GM19023 (cell line): ENCODE measurements around the gene TULP4.
"Not testable (repeated sequence)": the region's sequence is repeated elsewhere in the genome, so short reads cannot be mapped to it uniquely, and the experiment has no call there.

Experiments used
- ATAC-seq: cut with Tn5 transposase; IDR thresholded peaks from one replicate; pipeline ENCODE4 v1.9.1; 2021; ENCODE audit warnings: mild to moderate bottlenecking, moderate library complexity; ENCODE audit not compliant: unreplicated experiment

The TULP4 gene

DNA sequence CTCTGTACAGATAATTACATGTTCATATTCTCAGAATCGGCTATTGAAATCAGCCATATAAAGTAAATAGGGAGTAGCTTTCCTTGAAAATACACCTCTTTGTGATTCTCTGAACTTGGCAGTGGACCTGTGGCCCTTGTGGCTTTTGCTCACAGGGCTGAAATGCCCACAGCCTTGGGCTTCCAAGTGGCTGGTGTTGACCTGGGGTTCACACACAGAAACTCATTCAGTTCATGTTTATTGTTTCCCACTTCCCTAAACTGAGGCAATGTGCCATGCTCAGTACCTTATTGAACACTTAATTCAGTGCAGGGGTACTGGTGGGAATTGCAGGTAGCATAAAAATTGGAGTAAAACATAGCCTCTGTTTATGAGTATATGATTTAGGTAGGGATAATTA is 19.1 kb upstream of the TULP4 start:
- ATAC-seq: no peak

DNA sequence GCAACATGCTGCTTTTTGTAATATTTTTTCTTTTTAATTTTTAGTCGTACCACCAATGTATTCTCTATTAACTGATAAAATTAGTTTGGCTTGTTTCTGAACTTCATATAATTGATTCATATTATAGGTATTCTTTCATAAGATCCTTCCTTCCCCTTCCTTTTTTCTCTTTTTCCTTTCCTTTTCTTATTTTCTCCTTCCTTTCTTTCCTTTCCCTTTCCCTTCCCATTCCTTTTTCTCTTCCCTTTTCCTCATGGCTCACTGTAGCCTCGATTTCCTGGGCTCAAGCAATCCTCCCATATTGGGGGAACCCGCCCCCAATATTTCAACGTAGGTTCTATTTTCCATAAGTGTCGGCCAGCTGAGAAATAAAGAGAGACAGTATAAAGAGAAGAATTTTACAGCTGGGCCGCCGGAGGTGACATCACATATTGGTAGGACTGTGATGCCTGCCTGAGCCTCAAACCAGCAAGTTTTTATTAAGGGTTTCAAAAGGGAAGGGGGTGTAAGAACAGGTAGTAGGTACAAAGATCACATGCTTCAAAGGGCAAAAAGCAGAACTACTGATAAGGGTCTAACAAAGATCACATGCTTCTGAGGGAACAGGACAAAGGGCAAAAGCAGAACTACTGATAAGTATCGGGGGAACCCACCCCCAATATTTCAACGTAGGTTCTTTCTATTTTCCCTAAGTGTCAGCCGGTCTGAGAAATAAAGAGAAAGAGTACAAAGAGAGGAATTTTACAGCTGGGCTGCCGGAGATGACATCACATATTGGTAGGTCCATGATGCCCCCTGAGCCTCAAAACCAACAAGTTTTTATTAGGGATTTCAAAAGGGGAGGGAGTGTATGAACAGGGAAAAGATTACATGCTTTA is 16.1 kb upstream of the TULP4 start:
- not testable (repeated sequence) for ATAC-seq

DNA sequence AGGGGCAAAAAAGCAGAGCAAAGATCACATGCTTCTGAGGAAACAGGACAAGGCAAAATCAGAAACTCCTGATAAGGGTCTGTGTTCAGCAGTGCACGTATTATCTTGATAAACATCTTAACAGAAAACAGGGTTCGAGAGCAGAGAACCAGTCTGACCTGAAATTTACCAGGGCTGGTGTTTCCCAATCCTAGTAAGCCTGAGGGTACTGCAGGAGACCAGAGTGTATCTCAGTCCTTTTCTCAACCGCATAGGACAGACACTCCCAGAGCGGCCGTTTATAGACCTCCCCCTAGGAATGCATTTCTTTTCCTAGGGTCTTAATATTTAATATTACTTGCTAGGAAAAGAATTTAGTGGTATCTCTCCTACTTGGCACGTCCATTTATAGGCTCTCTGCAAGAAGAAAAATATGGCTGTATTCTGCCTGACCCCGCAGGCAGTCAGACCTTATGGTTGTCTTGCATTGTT is 15.4 kb upstream of the TULP4 start:
- ATAC-seq: not testable (repeated sequence)

DNA sequence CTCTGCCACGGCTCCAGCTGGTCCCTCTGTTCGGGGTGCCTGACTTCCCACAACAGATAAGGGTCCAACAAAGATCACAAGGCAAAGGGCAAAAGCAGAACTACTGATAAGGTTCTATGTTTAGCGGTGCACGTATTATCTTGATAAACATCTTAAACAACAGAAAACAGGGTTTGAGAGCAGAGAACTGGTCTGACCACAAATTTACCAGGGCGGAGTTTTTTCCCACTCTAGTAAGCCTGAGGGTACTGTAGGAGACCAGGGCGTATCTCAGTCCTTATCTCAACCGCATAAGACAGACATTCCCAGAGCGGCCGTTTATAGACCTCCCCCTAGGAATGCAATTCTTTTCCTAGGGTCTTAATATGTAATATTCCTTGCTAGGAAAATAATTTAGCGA is 14.6 kb upstream of the TULP4 start:
- ATAC-seq: not testable (repeated sequence)

DNA sequence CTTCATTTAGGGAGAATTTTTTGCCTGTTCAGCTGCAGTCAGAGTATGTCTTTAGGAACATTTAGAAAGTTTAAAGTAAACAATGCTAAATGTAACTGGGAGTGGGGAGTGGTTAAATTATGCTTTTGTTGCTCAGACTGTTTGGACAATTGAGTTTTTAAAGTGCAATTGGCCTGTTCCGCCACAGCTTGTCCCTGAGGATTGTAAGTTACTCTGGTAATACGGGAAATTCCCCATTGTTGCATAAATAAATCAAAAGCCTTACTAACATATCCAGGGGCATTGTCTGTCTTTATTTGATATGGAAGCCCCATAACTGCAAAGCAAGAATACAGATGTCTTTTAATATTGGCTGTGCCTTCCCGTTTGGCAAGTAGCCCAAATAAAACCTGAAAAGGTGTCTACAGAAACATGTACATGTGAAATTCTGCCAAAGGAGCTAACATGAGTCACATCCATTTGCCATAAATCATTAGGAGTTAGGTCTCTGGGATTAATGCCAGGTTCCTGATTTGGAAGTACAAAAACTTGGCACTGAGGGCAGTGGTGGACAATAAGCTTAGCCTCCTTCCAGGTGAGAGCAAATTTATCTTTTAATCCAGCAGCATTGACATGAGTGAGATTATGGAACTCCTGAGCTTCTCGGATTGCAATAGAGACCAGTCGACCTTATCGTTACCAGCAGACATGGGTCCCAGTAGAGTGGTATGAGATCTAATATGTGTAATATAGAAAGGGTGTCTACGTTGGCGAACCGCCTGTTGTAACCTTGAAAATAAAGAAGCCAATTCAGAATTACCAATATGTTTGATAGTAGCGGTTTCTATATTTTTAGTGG is 11.7 kb upstream of the TULP4 start:
- not testable (repeated sequence) for ATAC-seq

DNA sequence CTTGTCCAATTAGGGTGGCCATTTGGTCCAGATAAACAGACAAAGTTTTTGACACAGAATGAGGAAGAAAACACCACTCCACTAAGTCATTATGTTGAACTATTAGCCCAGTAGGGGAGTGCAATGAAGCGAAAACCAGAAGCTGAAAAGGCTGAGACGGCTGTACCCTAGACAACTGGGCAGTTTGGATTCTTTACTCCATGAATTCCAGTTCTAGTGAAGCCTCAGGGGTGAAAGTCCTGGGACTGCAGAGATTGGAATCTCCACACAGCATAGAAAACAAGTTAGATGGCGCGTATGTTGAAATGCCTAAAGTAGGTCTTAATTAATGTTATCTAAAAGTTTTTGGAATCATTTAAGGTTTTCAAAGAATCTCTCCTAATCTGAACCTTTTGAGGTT is 10.7 kb upstream of the TULP4 start:
- not testable (repeated sequence) for ATAC-seq

DNA sequence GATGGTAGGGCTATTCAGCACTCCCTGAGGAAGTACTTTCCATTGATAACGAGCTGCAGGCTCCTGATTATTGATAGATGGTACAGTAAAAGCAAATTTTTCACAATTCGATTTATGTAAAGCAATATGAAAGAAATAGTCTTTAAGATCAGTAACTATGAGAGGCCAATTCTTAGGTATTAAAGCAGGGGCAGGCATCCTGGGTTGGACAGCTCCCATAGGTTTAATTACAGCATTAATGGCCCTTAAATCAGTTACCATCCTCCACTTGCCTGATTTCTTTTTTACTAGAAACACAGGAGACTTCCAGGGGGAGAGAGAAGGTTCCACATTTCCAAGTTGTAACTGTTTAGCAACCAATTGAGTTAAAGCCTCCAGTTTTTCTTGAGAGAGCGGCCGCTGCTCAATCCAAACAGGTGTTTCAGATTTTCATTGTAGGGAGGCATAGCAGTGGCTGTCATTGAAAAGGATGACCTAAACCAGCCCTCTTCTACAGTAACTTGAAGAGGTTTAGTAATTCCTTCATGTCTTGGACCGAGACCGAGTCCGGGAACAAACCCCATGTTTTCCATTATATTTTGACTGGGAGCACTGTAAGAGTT is 10.0 kb upstream of the TULP4 start:
- not testable (repeated sequence) for ATAC-seq

DNA sequence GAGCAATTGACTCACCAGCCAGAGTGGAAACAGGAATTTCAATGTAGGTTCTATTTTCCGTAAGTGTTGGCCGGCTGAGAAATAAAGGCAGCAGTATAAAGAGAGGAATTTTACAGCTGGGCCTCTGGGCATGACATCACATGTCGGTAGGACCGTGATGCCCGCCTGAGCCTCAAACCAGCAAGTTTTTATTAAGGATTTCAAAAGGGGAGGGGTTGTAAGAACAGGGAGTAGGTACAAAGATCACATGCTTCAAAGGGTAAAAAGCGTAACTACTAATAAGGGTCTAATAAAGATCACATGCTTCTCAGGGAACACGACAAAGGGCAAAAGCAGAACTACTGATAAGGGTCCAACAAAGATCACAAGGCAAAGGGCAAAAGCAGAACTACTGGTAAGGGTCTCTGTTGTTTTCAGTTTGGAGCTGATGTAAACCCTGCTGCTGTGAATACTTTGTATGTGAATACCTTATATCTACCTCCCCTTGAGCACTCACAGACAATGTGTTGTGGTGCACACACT is 9.0 kb upstream of the TULP4 start:
- no peak for ATAC-seq

DNA sequence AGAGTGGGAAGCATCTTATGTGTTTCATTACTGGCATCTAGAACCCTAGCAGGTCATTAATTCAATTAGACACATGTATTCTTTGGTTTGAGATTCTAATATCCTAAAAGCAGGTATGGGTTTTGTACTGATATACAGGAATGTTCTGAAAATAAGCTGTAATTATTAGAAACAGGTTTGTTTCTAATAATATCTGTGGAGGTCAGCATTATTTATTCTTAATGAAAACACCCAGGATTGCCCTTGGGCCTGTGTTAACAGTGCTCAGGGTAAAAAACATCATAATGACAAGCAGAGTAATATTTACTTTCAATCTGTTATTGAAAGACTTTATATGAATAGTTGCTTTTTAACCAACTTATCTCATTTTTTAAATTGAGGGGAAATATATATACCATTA is 8.0 kb upstream of the TULP4 start:
- ATAC-seq: no peak

DNA sequence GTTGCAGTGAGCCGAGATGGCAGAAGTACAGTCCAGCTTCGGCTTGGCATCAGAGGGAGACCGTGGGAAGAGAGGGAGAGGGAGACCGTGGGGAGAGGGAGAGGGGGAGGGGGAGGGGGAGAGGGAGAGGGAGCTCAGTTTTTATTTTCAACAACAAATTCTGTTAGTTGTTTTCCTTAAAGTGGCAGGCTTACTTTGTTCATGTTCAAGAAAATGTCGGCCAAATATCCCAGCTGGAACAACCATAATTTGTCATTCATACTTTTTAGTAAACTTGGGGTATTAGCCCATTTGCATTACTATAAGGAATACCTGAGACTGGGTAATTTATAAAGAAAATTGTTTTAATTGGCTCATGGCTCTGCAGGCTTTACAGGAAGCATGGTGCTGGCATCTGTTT is 2.5 kb upstream of the TULP4 start:
- no peak for ATAC-seq

DNA sequence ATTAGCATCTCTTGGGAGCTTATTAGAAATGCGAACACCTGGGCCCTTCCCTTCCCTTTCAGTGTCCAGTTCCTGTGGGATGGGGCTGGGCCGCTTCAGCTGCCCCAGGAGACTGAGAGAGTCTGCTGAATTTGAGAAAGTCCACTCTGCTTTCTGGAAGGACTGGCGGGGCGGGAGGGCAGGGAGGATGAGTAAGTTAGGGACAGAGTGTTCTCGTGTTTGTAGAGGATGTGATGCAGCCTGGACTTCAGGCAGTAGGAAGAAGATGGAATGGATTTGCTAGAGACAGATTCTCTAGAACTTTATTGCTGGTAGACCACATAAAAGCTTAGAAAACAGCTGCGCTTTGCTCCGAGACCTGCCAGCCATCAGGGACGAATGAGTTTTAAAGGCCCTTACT is 1.1 kb upstream of the TULP4 start:
- no peak for ATAC-seq

DNA sequence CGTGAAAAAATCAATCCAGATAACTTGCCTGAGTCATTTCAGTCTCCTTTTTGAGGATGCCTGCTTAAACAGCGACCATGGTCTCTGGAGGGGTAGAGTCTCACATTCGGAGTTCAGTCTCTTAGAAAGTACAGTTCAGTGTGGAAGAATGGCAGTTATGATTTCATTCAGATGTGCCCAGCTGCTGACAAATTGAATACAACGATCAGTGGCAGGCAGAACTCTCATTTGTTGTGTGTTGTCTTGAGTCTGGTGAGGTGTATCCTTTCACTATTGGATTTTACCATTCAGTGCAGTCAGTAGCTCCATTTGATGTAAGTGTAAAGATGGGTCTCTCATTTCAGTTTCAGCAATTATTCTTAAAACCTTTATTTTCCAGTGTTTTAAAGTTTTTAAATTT is 639 bp upstream of the TULP4 start:
- ATAC-seq: no peak

DNA sequence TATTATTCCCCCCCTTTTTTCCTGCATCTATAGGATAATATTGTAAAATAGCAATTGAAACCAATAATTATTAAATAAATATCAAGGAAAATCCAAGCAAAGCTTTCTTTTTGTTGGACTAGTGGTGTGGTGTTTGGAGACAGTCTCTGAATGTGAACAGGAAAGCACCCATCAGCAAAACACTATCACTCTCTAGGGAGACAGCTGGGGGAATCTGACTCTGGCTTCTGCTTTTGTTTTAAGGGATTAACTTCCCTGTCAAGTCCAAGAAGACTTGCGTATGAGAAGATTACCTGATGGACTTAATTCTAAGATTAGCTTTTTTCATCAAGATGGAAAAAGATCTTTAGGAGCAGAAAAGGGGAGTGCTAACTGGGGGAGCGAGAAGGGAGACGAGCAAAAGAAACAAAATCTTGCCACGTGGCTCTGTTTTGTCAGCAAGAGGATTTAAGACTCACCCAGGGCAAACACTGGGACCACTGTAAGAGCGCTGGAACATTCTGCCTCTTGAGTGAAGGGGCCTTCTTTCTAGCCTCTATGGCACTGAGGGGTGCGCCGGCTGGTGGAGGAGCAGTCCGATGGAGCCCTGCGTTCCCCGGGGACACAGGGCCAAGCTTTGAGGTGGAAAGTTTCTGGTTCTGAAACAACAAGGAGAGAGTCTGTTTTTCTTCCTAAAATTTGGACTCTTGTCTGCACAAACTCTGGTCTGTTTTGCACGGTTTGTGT is 570 bp downstream of the TULP4 start:
- no peak for ATAC-seq

DNA sequence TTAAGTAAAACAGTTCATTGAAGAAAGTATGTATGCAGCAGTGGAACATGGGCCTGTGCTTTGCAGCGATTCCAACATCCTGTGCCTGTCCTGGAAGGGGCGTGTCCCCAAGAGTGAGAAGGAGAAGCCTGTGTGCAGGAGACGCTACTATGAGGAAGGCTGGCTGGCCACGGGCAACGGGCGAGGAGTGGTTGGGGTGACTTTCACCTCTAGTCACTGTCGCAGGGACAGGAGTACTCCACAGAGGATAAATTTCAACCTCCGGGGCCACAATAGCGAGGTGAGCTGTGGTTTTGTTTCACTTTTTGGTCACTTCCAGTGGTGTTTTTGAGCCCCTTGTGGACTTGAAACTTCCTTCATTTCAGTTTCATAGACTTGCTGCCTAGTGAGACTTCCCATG is 1.7 kb downstream of the TULP4 start:
- ATAC-seq: peak; percentile 53

DNA sequence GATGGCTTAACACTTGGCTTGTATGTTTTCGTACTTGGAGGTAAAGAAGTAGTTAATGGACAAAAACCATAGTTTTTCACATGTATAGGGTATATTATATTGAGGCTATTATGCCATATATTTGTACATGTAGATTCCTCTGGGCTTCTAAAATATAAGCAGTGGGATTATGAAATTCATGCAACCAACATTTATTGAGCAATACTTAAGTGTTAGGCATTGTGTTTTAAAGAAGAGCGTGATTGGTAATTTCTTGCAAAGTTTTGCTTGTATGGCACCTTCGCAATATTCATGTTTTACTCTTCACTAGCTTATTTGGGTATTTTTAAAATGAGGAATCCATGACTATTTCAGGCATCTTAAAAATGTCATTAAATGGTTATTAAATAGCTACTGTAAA is 2.5 kb downstream of the TULP4 start:
- ATAC-seq: no peak

DNA sequence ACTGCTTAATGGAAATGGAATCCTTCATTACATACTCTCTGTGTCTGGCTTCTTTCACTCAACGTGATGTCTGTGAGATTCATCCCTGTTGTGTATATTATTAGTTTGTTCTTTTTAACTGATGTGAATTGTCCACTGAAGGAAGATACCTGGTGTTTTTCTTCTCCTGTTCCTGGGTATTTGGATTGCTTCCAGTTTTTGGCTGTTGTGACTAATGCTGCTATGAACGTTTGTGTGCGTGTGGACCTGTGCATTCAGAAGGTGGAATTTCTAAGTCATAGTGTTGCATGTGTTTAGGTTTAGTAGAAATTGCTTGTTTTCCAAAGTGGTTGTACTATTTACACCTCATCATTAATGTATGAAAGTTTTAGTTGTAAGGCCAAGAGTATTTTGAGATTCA is 3.8 kb downstream of the TULP4 start:
- no peak for ATAC-seq

DNA sequence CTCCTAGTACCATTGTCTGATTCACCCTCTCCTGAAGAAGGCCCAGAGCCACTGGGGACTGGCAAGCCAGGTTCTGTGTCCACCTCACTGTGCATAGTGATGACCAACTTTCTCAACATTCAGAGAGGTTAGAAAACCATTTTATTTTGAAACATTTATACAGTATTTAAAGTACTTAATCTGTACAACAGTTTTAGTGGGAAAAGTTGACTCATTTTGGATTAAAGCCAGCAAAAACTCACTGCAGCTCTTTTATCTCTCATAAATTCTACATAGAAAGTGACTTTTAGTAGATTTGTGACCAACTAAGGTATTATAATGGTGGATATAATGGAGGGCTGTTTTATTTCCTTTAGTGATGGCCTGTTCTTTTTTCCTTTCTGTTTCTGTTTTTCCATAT is 9.7 kb downstream of the TULP4 start:
- no peak for ATAC-seq

DNA sequence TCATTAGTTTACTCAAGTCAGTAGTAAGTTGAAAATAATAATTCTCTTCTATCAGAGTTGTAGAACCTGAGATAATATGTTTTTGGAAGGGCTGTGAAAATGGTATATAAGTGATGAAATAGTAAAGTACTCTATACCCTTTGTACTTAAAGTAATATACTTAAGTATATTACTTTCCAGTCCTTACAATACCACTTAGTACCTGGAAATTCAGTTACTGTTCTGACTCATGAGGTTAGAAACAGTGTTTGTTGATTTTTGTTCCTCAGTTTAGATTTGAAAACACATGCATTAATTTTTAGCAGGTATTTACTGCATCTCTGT is 10.1 kb downstream of the TULP4 start:
- no peak for ATAC-seq

DNA sequence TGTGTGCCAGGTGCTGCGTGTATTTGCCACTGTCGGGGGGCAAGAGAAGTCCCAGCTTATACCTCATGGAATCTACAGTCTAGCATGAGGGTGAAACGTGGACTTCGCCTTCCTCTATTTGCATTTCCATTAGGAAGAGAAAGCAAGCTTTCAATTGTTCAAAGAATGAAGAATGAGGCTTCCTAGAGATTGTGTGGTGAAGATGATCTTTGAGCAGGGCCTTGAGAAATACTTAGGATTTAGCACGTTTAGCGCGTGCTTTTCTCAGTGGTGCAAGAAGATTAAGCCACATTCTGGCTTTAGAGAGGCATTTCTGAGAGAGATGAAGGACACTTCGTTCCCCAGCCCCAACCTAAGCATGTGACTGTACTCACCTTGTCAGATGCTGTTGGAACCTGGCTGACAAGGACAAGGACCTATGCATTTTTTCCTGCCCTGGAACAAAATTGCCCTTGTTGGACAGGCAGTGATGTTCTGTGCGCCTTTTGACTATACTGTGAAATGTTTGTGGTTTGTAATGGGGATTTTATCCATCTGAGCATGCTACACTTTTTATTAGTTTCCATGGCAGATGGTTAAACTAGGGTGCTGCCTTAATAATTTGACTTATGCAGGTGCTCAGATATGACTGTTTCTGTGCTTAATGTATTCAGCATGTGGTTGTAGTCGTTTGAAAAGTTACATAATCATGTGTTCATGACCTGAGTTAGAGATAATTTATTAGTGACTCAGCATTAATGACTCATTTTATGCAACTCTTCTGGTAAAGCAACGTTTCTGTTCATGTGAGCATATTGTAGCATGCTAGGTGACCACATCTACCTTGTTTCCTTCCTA is 10.7 kb downstream of the TULP4 start:
- ATAC-seq: peak; percentile 78

DNA sequence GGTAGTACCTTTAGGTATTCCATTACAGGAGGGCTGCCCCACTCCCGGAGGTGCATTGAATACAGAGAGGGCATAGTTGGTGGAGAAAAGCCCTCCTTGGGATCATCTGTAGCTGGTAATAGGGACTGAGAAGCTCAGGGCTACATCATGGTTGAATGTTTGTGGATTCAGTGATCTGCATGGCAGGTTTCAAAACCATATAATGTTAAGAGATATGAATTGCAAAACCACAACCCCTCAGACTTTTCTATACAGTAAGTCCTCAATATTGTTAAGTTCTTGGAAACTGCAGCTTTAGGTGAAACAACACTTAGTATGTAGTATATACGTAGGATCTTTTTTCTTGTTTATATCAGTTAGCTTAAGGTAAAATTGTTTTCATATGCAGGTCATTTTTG is 11.3 kb downstream of the TULP4 start:
- peak; percentile 42 for ATAC-seq
